HCT116 (cell line): ENCODE measurements around the gene UROS. TPM values are rescaled to one million over a fixed set of nuclear protein-coding genes. Genes with fewer than 3 reads are reported as not detected.

Experiments used
- ATAC-seq: fragments of 200-7000 bp; cut with Tn5 transposase; 2 replicates; pipeline ENCODE4 v1.9.1; 2020; ENCODE audit warnings: mild to moderate bottlenecking, moderate library complexity
- BruUV-seq: library from RNA; stranded (reverse); fragments of 400-500 nt; replicated peaks from 2 replicates; lab custom pipeline; 2021; lab: Mats Ljungman, UMichigan
- CTCF ChIA-PET: fragments of 300-600 bp; sonication (Branson Sonifier 250); formaldehyde crosslinking; loops from one replicate; lab custom pipeline; 2021; ENCODE audit warnings: antibody characterized with exemption; lab: Charles Lee
- POLR2A ChIA-PET: fragments of 300-600, 350-600 bp; sonication (Branson Sonifier 250); formaldehyde crosslinking; loops from one replicate; lab custom pipeline; 2021; ENCODE audit warnings: antibody characterized with exemption; lab: Charles Lee
- RAD21 ChIA-PET, 2 experiments: fragments of 300-600 bp; sonication (Branson Sonifier 250); formaldehyde crosslinking; loops; one replicate each; lab custom pipeline; 2023; ENCODE audit warnings: low total read pairs in 2 of 2; ENCODE audit not compliant: uncharacterized antibody in 2 of 2, unreplicated experiment in 2 of 2, low non-redundant PET in 1 of 2; lab: Charles Lee
- DNase-seq: peaks from one replicate; pipeline ENCODE4 v3.0.0-alpha.2; 2010; ENCODE audit warnings: low read depth, low spot score
- H2AFZ ChIP-seq: fragments of 200-600 bp; shearing (Covaris generic), sonication (generic); 2 replicates; pipeline ENCODE4 v1.6.1; 2017; ENCODE audit warnings: low read depth, mixed run types, mixed read lengths, antibody characterized with exemption, low read length; ENCODE audit not compliant: poor library complexity, severe bottlenecking
- H3K27ac ChIP-seq: 2 replicates; pipeline ENCODE4 v1.5.1; 2012; ENCODE audit warnings: low read depth, low read length
- H3K27me3 ChIP-seq: fragments of 200-600 bp; sonication (generic); 2 replicates; pipeline ENCODE4 v1.6.1; 2016; ENCODE audit warnings: mixed run types, low read length, mixed read lengths; ENCODE audit not compliant: insufficient read depth
- H3K36me3 ChIP-seq, 2 experiments: fragments of 200-500 bp in 1 of 2; fragments of 200-600 bp in 1 of 2; sonication (Bioruptor generic) in 1 of 2; sonication (generic) in 1 of 2; 2 replicates each; pipeline versions ENCODE4 v1.5.1 to v1.6.1; 2014 to 2016; ENCODE audit warnings: low read length in 2 of 2, inconsistent platforms in 1 of 2, mixed read lengths in 1 of 2, mixed run types in 1 of 2; ENCODE audit not compliant: insufficient read depth in 2 of 2, control insufficient read depth in 1 of 2
- H3K4me1 ChIP-seq, 2 experiments: fragments of 200-600 bp in 1 of 2; sonication (generic) in 1 of 2; 2 replicates each; pipeline versions ENCODE4 v1.5.1 to v1.6.1; 2012 to 2017; ENCODE audit warnings: low read length in 2 of 2, inconsistent platforms in 1 of 2, mild to moderate bottlenecking in 1 of 2, mixed read lengths in 1 of 2, mixed run types in 1 of 2, moderate library complexity in 1 of 2; ENCODE audit not compliant: insufficient read depth in 2 of 2, control insufficient read depth in 1 of 2
- H3K4me2 ChIP-seq: fragments of 200-600 bp; sonication (generic); 2 replicates; pipeline ENCODE4 v1.6.1; 2017; ENCODE audit warnings: mixed run types, low read length, mixed read lengths
- H3K4me3 ChIP-seq, 2 experiments: fragments of 200-600 bp in 1 of 2; sonication (generic) in 1 of 2; replicated peaks in 1 of 2; 2 replicates each; pipeline ENCODE4 v1.5.1; 2011 to 2016; ENCODE audit warnings: low read length in 2 of 2, control low read depth in 1 of 2, low read depth in 1 of 2, mild to moderate bottlenecking in 1 of 2, mixed read lengths in 1 of 2, mixed run types in 1 of 2
- H3K79me2 ChIP-seq: fragments of 200-600 bp; sonication (generic); 2 replicates; pipeline ENCODE4 v1.6.1; 2017; ENCODE audit warnings: mild to moderate bottlenecking, mixed run types, low read length, moderate library complexity, mixed read lengths; ENCODE audit not compliant: insufficient read depth
- H3K9ac ChIP-seq: fragments of 200-600 bp; sonication (generic); 2 replicates; pipeline ENCODE4 v1.6.1; 2016; ENCODE audit warnings: low read length, mixed read lengths
- H3K9me2 ChIP-seq: fragments of 200-600 bp; sonication (generic), shearing (Covaris generic); 2 replicates; pipeline ENCODE4 v1.6.1; 2017; ENCODE audit warnings: mixed run types, mild to moderate bottlenecking, moderate library complexity; ENCODE audit not compliant: insufficient read depth
- H3K9me3 ChIP-seq, 2 experiments: fragments of 200-500 bp in 1 of 2; fragments of 200-600 bp in 1 of 2; sonication (Bioruptor generic) in 1 of 2; sonication (generic) in 1 of 2; 2 replicates each; pipeline ENCODE4 v1.6.1; 2014 to 2017; ENCODE audit warnings: low read length in 2 of 2, mixed read lengths in 2 of 2, inconsistent platforms in 1 of 2, low read depth in 1 of 2, mild to moderate bottlenecking in 1 of 2, mixed run types in 1 of 2, moderate library complexity in 1 of 2; ENCODE audit not compliant: control insufficient read depth in 1 of 2, insufficient read depth in 1 of 2
- H4K20me1 ChIP-seq: fragments of 200-600 bp; sonication (generic), shearing (Covaris generic); 2 replicates; pipeline ENCODE4 v1.6.1; 2017; ENCODE audit warnings: mixed run types, mild to moderate bottlenecking, moderate library complexity; ENCODE audit not compliant: insufficient read depth
- ATF3 ChIP-seq: IDR thresholded peaks from 2 replicates; pipeline ENCODE4 v1.6.1; 2012
- CBX3 ChIP-seq: IDR thresholded peaks from 2 replicates; pipeline ENCODE4 v1.6.1; 2012; ENCODE audit warnings: low read depth
- CEBPB ChIP-seq: IDR thresholded peaks from 2 replicates; pipeline ENCODE4 v1.6.1; 2012; ENCODE audit warnings: low read depth
- CTCF ChIP-seq, 3 experiments: fragments of 200-600 bp in 1 of 3; sonication (generic) in 1 of 3; IDR thresholded peaks in 2 of 3; conservative IDR thresholded peaks in 1 of 3; 2 replicates each; pipeline ENCODE4 v1.5.1; 2012 to 2017; ENCODE audit warnings: low read depth in 2 of 3, low read length in 2 of 3, antibody characterized with exemption in 1 of 3, borderline replicate concordance in 1 of 3, control low read depth in 1 of 3, mild to moderate bottlenecking in 1 of 3, mixed read lengths in 1 of 3, mixed run types in 1 of 3, moderate library complexity in 1 of 3; ENCODE audit not compliant: insufficient read depth in 1 of 3
- ELF1 ChIP-seq: IDR thresholded peaks from 2 replicates; pipeline ENCODE4 v1.6.1; 2012; ENCODE audit warnings: low read depth, borderline replicate concordance
- EZH2 ChIP-seq: fragments of 200-600 bp; sonication (generic); IDR thresholded peaks from 2 replicates; pipeline ENCODE4 v1.6.1; 2017; ENCODE audit warnings: antibody characterized with exemption, mixed run types
- FOSL1 ChIP-seq: IDR thresholded peaks from 2 replicates; pipeline ENCODE4 v1.6.1; 2012; ENCODE audit warnings: low read depth
- MAX ChIP-seq: IDR thresholded peaks from 2 replicates; pipeline ENCODE4 v1.6.1; 2012
- POLR2A ChIP-seq: IDR thresholded peaks from 2 replicates; pipeline ENCODE4 v1.7.0; 2011; ENCODE audit warnings: borderline replicate concordance; ENCODE audit not compliant: insufficient read depth, insufficient read length; ENCODE audit errors: extremely low read depth
- POLR2AphosphoS5 ChIP-seq: IDR thresholded peaks from 2 replicates; pipeline ENCODE4 v1.6.1; 2011; ENCODE audit warnings: mild to moderate bottlenecking, low read depth, low read length, moderate library complexity
- RAD21 ChIP-seq: IDR thresholded peaks from 2 replicates; pipeline ENCODE4 v1.6.1; 2012; ENCODE audit warnings: low read depth, mild to moderate bottlenecking
- REST ChIP-seq: IDR thresholded peaks from 2 replicates; pipeline ENCODE4 v1.6.1; 2012; ENCODE audit warnings: low read depth
- SIN3A ChIP-seq: IDR thresholded peaks from 2 replicates; pipeline ENCODE4 v1.6.1; 2012; ENCODE audit warnings: low read depth
- SP1 ChIP-seq: IDR thresholded peaks from 2 replicates; pipeline ENCODE4 v1.6.1; 2012; ENCODE audit warnings: low read depth
- YY1 ChIP-seq: IDR thresholded peaks from 2 replicates; pipeline ENCODE4 v1.6.1; 2011; ENCODE audit warnings: low read length, low read depth, moderate library complexity, mild to moderate bottlenecking; ENCODE audit not compliant: insufficient replicate concordance; ENCODE audit errors: extremely low read depth
- ZNF274 ChIP-seq: fragments of 200-500 bp; sonication (Bioruptor generic); IDR thresholded peaks from 2 replicates; pipeline ENCODE4 v1.6.1; 2014; ENCODE audit warnings: mild to moderate bottlenecking, low read depth, low read length, inconsistent platforms
- intact Hi-C: fragments of 100-400 bp; cut with micrococcal nuclease; formaldehyde crosslinking; loops from 2 replicates; pipeline ENCODE4 v1.10.0; 2022
- total RNA-seq: library from RNA; stranded (reverse); gene quantifications from one replicate; pipeline ENCODE4 v1.2.1, GENCODE V29; 2021; ENCODE audit not compliant: unreplicated experiment

UROS gene
- total RNA-seq, 1 experiment from 2014 or later, result 63.9 TPM

GRCh38 chr10:125772864-125773180, 50.2 kb downstream of the UROS start:
- no peaks in the 10 kb centered on the region for H3K9me3 ChIP-seq
- no peaks in the 10 kb centered on the region for H3K79me2 ChIP-seq
- CTCF ChIA-PET, result no interaction called here
- H3K27ac ChIP-seq, result no peak overlapping the region
- no peak overlapping the region for H3K4me2 ChIP-seq
- BruUV-seq, result no TSS peak
- no peaks in the 10 kb centered on the region for H3K4me1 ChIP-seq
- POLR2A ChIA-PET, result no interaction called here
- TF ChIP-seq REST, result no peak
- H3K4me3 ChIP-seq, result no peak overlapping the region
- RAD21 ChIA-PET, result no interaction called here
- H3K36me3 ChIP-seq, result no peaks in the 10 kb centered on the region
- H2AFZ ChIP-seq, result no peak overlapping the region
- no peaks in the 10 kb centered on the region for H3K27me3 ChIP-seq
- DNase-seq (no peak), ATAC-seq (no peak)
- H3K9ac ChIP-seq, result no peak overlapping the region
- H3K9me2 ChIP-seq, result no peaks in the 10 kb centered on the region
- H4K20me1 ChIP-seq, result no peaks in the 10 kb centered on the region
- intact Hi-C loops, result no loop called here

- Histone ChIP-seq H3K27ac (no peak overlapping the region), H3K4me3 (no peak overlapping the region), H3K4me2 (no peak overlapping the region), H3K79me2 (no peaks in the 10 kb centered on the region), H3K9ac (no peak overlapping the region), H3K36me3 (no peaks in the 10 kb centered on the region), H3K9me3 (no peaks in the 10 kb centered on the region), H3K9me2 (no peaks in the 10 kb centered on the region), H4K20me1 (no peaks in the 10 kb centered on the region), H2AFZ (no peak overlapping the region), H3K27me3 (no peaks in the 10 kb centered on the region), H3K4me1 (no peaks in the 10 kb centered on the region)
- no peak for DNase-seq
- BruUV-seq, result no TSS peak
- ChIA-PET POLR2A (no interaction called here), RAD21 (no interaction called here), CTCF (no interaction called here)
- 0 out of 2 replicates have a peak, but pooled peaks have one; percentile 21 for ATAC-seq
- intact Hi-C loops, result no loop called here
- TF ChIP-seq MAX (no peak), CBX3 (no peak), ELF1 (no peak), FOSL1 (no peak), POLR2A (no peak), YY1 (no peak), RAD21 (no peak), CTCF (IDR thresholded peaks at IDR 0.05 in 2 of 3, conservative IDR thresholded peaks at IDR 0.05 in 1 of 3; ENCODE audit: borderline replicate concordance in 1 of 3, insufficient read depth in 1 of 3, low read depth in 2 of 3, low read length in 2 of 3) (no peak), ZNF274 (no peak), SP1 (no peak), EZH2 (no peak), POLR2AphosphoS5 (no peak), ATF3 (no peak), SIN3A (no peak), CEBPB (no peak)
Observed at GRCh38 chr10:125772112-125772863, 50.8 kb downstream of the UROS start.
